ENCODE data around the gene VWA1.

Gene VWA1

GRCh38 chr1:1490633-1491230 is 55.2 kb downstream of the VWA1 start:
- no peak for DNase-seq

GRCh38 chr1:1491601-1492000 is 56.1 kb downstream of the VWA1 start:
- no peak for DNase-seq

Measured in inflammatory macrophage treated with lipopolysaccharide for 4 hours (primary cell).